B cell (primary cell): Measurements from ENCODE around the gene LPXN. TPM values are rescaled to one million over a fixed set of nuclear protein-coding genes. Genes with fewer than 3 reads are reported as not detected.

Experiments
- ATAC-seq: fragments of 200-7000 bp; cut with Tn5 transposase; one replicate; pipeline ENCODE4 v1.10.0; 2021; ENCODE audit warnings: low read depth, mild to moderate bottlenecking, moderate number of reproducible peaks, moderate library complexity
- CTCF ChIA-PET: fragments of 350-600 bp; sonication (Branson Sonifier 250); formaldehyde crosslinking; loops from one replicate; lab custom pipeline; 2021; ENCODE audit warnings: antibody characterized with exemption, inconsistent platforms; lab: Charles Lee
- POLR2A ChIA-PET: fragments of 350-600 bp; sonication (Branson Sonifier 250); formaldehyde crosslinking; loops from one replicate; lab custom pipeline; 2021; ENCODE audit warnings: antibody characterized with exemption; lab: Charles Lee
- DNase-seq: peaks from one replicate; pipeline ENCODE4 v3.0.0; 2013
- H2AFZ ChIP-seq: 2 replicates; pipeline ENCODE4 v1.6.1; 2012; ENCODE audit warnings: mild to moderate bottlenecking, low read depth, low read length; ENCODE audit not compliant: insufficient read depth, poor library complexity, severe bottlenecking
- H3K27ac ChIP-seq, 2 donors: 1 replicate in 1 of 2; 2 replicates in 1 of 2; pipeline ENCODE4 v1.5.1; 2012 to 2013; ENCODE audit warnings: low read length in 2 of 2, mild to moderate bottlenecking in 2 of 2, moderate library complexity in 1 of 2
- H3K27me3 ChIP-seq, 4 experiments: fragments of 200-600 bp in 1 of 4; sonication (generic) in 1 of 4; replicated peaks in 1 of 4; 1 replicate in 2 of 4; 2 replicates in 2 of 4; pipeline versions ENCODE4 v1.6.1 to v1.7.0; 2013 to 2016; ENCODE audit warnings: low read length in 3 of 4, mild to moderate bottlenecking in 2 of 4, mixed read lengths in 1 of 4, moderate library complexity in 1 of 4; ENCODE audit not compliant: insufficient read depth in 4 of 4, control insufficient read depth in 3 of 4; ENCODE audit errors: control extremely low read depth in 1 of 4
- H3K36me3 ChIP-seq, 2 experiments: replicated peaks in 1 of 2; 1 replicate in 1 of 2; 2 replicates in 1 of 2; pipeline versions ENCODE4 v1.6.1 to v1.7.1; 2013; ENCODE audit warnings: low read length in 1 of 2; ENCODE audit not compliant: insufficient read depth in 2 of 2, control insufficient read depth in 1 of 2; ENCODE audit errors: control extremely low read depth in 1 of 2, extremely low read depth in 1 of 2
- H3K4me1 ChIP-seq, 2 donors: fragments of 200-600 bp in 1 of 2; sonication (generic) in 1 of 2; 1 replicate in 1 of 2; 2 replicates in 1 of 2; pipeline versions ENCODE4 v1.5.1 to v1.6.1; 2013 to 2017; ENCODE audit warnings: low read length in 2 of 2; ENCODE audit not compliant: control insufficient read depth in 2 of 2, insufficient read depth in 2 of 2
- H3K4me2 ChIP-seq: replicated peaks from 2 replicates; pipeline ENCODE3; 2012; ENCODE audit warnings: mild to moderate bottlenecking, low read depth, low read length; ENCODE audit not compliant: poor library complexity, severe bottlenecking
- H3K4me3 ChIP-seq, 5 experiments: fragments of 200-600 bp in 1 of 5; sonication (generic) in 1 of 5; 1 replicate in 3 of 5; 2 replicates in 2 of 5; pipeline versions ENCODE4 v1.5.1 to v1.7.0; 2011 to 2016; ENCODE audit warnings: low read length in 4 of 5, mild to moderate bottlenecking in 4 of 5, low read depth in 2 of 5, control low read depth in 1 of 5, moderate library complexity in 1 of 5; ENCODE audit not compliant: insufficient read depth in 1 of 5; ENCODE audit errors: control extremely low read depth in 1 of 5, extremely low read depth in 1 of 5
- H3K79me2 ChIP-seq: fragments of 200-600 bp; sonication (generic); one replicate; pipeline ENCODE4 v1.6.0; 2016; ENCODE audit warnings: low read length; ENCODE audit not compliant: control insufficient read depth, insufficient read depth
- H3K9ac ChIP-seq: fragments of 200-600 bp; sonication (generic); 2 replicates; pipeline ENCODE4 v1.6.1; 2017; ENCODE audit warnings: mild to moderate bottlenecking, low read length, moderate library complexity
- H3K9me3 ChIP-seq, 3 donors: one replicate each; pipeline versions ENCODE4 v1.6.1 to v1.7.1; 2013; ENCODE audit warnings: low read length in 2 of 3; ENCODE audit not compliant: control insufficient read depth in 2 of 3, insufficient read depth in 1 of 3; ENCODE audit errors: control extremely low read depth in 1 of 3
- H4K20me1 ChIP-seq: 2 replicates; pipeline ENCODE4 v1.6.0; 2012; ENCODE audit warnings: mild to moderate bottlenecking, low read length; ENCODE audit not compliant: insufficient read depth, control insufficient read depth, poor library complexity, severe bottlenecking
- H3K27ac Mint-ChIP-seq: one replicate; pipeline ENCODE4 v1.8.0; 2021; ENCODE audit warnings: mixed read lengths
- H3K27me3 Mint-ChIP-seq: one replicate; pipeline ENCODE4 v1.8.0; 2021; ENCODE audit warnings: mixed read lengths
- H3K4me1 Mint-ChIP-seq: one replicate; pipeline ENCODE4 v1.8.0; 2021; ENCODE audit warnings: mixed read lengths
- H3K4me3 Mint-ChIP-seq: one replicate; pipeline ENCODE4 v1.8.0; 2021; ENCODE audit warnings: mixed read lengths
- H3K9me3 Mint-ChIP-seq: one replicate; pipeline ENCODE4 v1.8.0; 2022; ENCODE audit warnings: mixed read lengths; ENCODE audit not compliant: insufficient read depth
- CTCF ChIP-seq: fragments of 200-600 bp; IDR thresholded peaks from one replicate; pipeline ENCODE4 v1.8.0; 2022; ENCODE audit warnings: antibody characterized with exemption, mild to moderate bottlenecking
- EZH2 ChIP-seq: IDR thresholded peaks from 2 replicates; pipeline ENCODE4 v1.6.1; 2012; ENCODE audit warnings: borderline replicate concordance, low read depth, mild to moderate bottlenecking, moderate library complexity, low read length; ENCODE audit not compliant: insufficient read depth, poor library complexity, severe bottlenecking
- WGBS: methylation state at CpG from one replicate; pipeline ENCODE4 v1.1.5; 2013; ENCODE audit warnings: missing lambda C conversion rate; ENCODE audit not compliant: insufficient coverage; 5-methylcytosine and 5-hydroxymethylcytosine counted together
- intact Hi-C: fragments of 100-400 bp; cut with micrococcal nuclease; formaldehyde crosslinking; loops from one replicate; pipeline ENCODE4 v1.10.0; 2022
- polyA plus RNA-seq: library from polyadenylated mRNA; depleted of rRNA; stranded (reverse); fragments of >200 nt; gene quantifications from 2 replicates; pipeline ENCODE4 v1.2.3, GENCODE V29; 2012
- total RNA-seq, 2 donors: library from RNA; stranded (reverse); fragments of 120-200 nt in 1 of 2; gene quantifications; 1 replicate in 1 of 2; 2 replicates in 1 of 2; pipeline versions ENCODE4 v1.2.3 to v1.2.4, GENCODE V29; 2013 to 2022

Gene LPXN
- total and polyA plus RNA-seq, 2 donors (not counting 1 experiment from before 2014, with no cell fraction given): 59.2 to 209 TPM

- no peaks in the 10 kb centered on the region for H3K9me3 ChIP-seq
- WGBS: no CpG with 5 or more reads among the region's 1 CpG
- no peak overlapping the region for H3K27ac ChIP-seq
- no peaks in the 10 kb centered on the region for H3K9me3 Mint-ChIP-seq
- ChIA-PET POLR2A (no interaction called here), CTCF (interaction anchor here (0.9 kb wide), 1 partner anchor 15 kb away, joined by 3 read pairs; no protein-coding TSS in a partner anchor)
- TF ChIP-seq CTCF (no peak), EZH2 (no peak)
- peaks cover 19 to 95% of the 10 kb centered on the region in 2 experiments for H3K36me3 ChIP-seq
- DNase-seq: no peak
- H3K4me1 Mint-ChIP-seq: no peaks in the 10 kb centered on the region
- H3K4me3 Mint-ChIP-seq: no peak overlapping the region
- H3K4me1 ChIP-seq: no peaks in the 10 kb centered on the region
- no peaks in the 10 kb centered on the region for H3K27me3 ChIP-seq
- no peaks in the 10 kb centered on the region for H3K27me3 Mint-ChIP-seq
- no peak overlapping the region for H3K9ac ChIP-seq
- peaks cover under 1% of the 10 kb centered on the region for H4K20me1 ChIP-seq
- H2AFZ ChIP-seq: no peak overlapping the region
- no peak for ATAC-seq
- intact Hi-C loops: no loop called here
- no peak overlapping the region for H3K27ac Mint-ChIP-seq
- H3K4me3 ChIP-seq: no peak overlapping the region
- H3K79me2 ChIP-seq: no peaks in the 10 kb centered on the region
- no peak overlapping the region for H3K4me2 ChIP-seq
Observed at GRCh38 chr11:58615559-58615958, 39.9 kb upstream of the LPXN start.

- Mint-ChIP-seq H3K27me3 (no peaks in the 10 kb centered on the region), H3K4me1 (peaks cover 17% of the 10 kb centered on the region), H3K27ac (no peak overlapping the region), H3K9me3 (no peaks in the 10 kb centered on the region), H3K4me3 (no peak overlapping the region)
- intact Hi-C loops: no loop called here
- H3K27me3 ChIP-seq: no peaks in the 10 kb centered on the region
- peaks cover 19 to 82% of the 10 kb centered on the region in 2 experiments for H3K36me3 ChIP-seq
- H3K9me3 ChIP-seq: no peaks in the 10 kb centered on the region
- no peak overlapping the region for H3K4me3 ChIP-seq
- peaks cover 3 to 4% of the 10 kb centered on the region in 2 donors for H3K4me1 ChIP-seq
- ATAC-seq (no peak), DNase-seq (no peak)
- no peak overlapping the region for H3K9ac ChIP-seq
- no CpG with 5 or more reads among the region's 2 CpGs for WGBS
- H3K4me2 ChIP-seq: no peak overlapping the region
- no peak overlapping the region for H3K27ac ChIP-seq
- POLR2A ChIA-PET: no interaction called here
- H4K20me1 ChIP-seq: peaks cover 5% of the 10 kb centered on the region
- peaks cover 8% of the 10 kb centered on the region for H3K79me2 ChIP-seq
- TF ChIP-seq CTCF (no peak), EZH2 (no peak)
- CTCF ChIA-PET: interaction anchor here (1.6 to 3.6 kb wide), 2 partner anchors 16 to 45 kb away, joined by 8 to 12 read pairs; no protein-coding TSS in a partner anchor
- no peak overlapping the region for H2AFZ ChIP-seq
Observed at GRCh38 chr11:58613228-58613627, 37.6 kb upstream of the LPXN start.
